H1 (cell line): ENCODE results near the gene MTIF2.
A peak's percentile ranks its signal among the peaks of the same experiment; 100 is the strongest.

Experiments used
- EP300 ChIP-seq, 2 experiments: IDR thresholded peaks; 1 replicate in 1 of 2; 2 replicates in 1 of 2; pipeline ENCODE4 v1.6.1; 2011 to 2012; ENCODE audit warnings: low read depth in 2 of 2, low read length in 2 of 2, mild to moderate bottlenecking in 2 of 2, borderline replicate concordance in 1 of 2, inconsistent platforms in 1 of 2, moderate library complexity in 1 of 2
- EZH2 ChIP-seq: fragments of 200-600 bp; sonication (generic); IDR thresholded peaks from 2 replicates; pipeline ENCODE4 v1.7.1; 2012; ENCODE audit warnings: low read depth, mild to moderate bottlenecking, moderate library complexity, low read length, inconsistent platforms; ENCODE audit not compliant: severe bottlenecking
- GABPA ChIP-seq: IDR thresholded peaks from 2 replicates; pipeline ENCODE4 v1.6.1; 2011; ENCODE audit warnings: mild to moderate bottlenecking, low read length, moderate library complexity, borderline replicate concordance; ENCODE audit not compliant: insufficient read depth
- TAF1 ChIP-seq: IDR thresholded peaks from 2 replicates; pipeline ENCODE4 v1.6.1; 2011; ENCODE audit warnings: mild to moderate bottlenecking, low read depth, low read length
- TF ChIP-seq, protein P1 (sequence below), 3 experiments: IDR thresholded peaks; 1 replicate in 2 of 3; 2 replicates in 1 of 3; pipeline versions ENCODE4 v1.5.1 to v1.6.1; 2011; ENCODE audit warnings: low read length in 3 of 3, mild to moderate bottlenecking in 3 of 3, inconsistent platforms in 2 of 3, low read depth in 1 of 3, moderate library complexity in 1 of 3; ENCODE audit not compliant: insufficient read depth in 1 of 3; ENCODE audit errors: control extremely low read depth in 1 of 3

DNA sequence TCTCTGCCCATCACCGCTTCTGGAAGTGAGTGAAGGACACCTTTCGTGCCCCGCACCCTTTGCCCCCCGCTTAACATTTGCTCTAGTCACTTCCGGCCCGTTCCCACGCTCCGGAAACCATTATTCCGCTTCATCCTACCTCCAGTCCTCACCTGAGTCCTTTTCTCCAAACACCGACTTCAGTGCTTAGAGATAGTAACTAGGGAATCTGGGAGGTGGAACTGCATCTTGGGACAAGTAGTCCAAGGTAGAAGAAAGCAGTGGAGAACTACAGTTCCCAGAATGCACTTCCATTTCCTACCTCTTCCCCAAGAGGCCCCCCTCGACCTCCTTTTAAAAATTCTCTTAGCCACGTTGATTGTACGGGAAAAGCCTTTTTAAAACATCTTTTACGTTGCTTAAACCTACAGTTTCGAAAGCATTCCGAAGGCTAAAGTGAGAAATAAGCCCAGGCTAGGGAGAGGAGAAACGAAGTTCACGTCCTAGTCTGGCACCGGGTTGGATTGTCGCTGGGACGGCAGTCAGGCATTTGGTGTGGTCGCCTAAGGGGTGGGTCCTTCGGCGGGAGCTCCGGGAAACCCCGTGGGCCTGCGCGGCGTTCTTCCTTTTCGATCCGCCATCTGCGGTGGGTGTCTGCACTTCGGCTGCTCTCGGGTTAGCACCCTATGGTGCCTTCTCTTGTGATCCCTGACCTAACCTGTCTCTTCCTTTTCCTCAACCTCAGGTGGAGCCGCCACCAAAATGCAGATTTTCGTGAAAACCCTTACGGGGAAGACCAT, 36.8 kb downstream of the MTIF2 start, which contains the start of the genes CLHC1 and RPS27A:
- TF ChIP-seq, protein P1, sequence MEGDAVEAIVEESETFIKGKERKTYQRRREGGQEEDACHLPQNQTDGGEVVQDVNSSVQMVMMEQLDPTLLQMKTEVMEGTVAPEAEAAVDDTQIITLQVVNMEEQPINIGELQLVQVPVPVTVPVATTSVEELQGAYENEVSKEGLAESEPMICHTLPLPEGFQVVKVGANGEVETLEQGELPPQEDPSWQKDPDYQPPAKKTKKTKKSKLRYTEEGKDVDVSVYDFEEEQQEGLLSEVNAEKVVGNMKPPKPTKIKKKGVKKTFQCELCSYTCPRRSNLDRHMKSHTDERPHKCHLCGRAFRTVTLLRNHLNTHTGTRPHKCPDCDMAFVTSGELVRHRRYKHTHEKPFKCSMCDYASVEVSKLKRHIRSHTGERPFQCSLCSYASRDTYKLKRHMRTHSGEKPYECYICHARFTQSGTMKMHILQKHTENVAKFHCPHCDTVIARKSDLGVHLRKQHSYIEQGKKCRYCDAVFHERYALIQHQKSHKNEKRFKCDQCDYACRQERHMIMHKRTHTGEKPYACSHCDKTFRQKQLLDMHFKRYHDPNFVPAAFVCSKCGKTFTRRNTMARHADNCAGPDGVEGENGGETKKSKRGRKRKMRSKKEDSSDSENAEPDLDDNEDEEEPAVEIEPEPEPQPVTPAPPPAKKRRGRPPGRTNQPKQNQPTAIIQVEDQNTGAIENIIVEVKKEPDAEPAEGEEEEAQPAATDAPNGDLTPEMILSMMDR (IDR thresholded peaks at IDR 0.05; ENCODE audit: control extremely low read depth in 1 of 3, insufficient read depth in 1 of 3, low read depth in 1 of 3, low read length in 3 of 3): no peak
- TF ChIP-seq EZH2: no peak
- 0 out of 3 replicates have a peak, but pooled peaks of 1 of the 2 experiments have one; percentile 4 for TF ChIP-seq EP300 (IDR thresholded peaks at IDR 0.05; ENCODE audit: borderline replicate concordance in 1 of 2, low read depth in 2 of 2, low read length in 2 of 2)
- peak; percentile 98 for TF ChIP-seq TAF1
- peak; percentile 21; the same call in 1 of the 2 replicates for TF ChIP-seq GABPA
